Measurements from ENCODE around the gene C17orf100.

C17orf100 gene

GRCh38 chr17:6671431-6671830 is 19.9 kb downstream of the C17orf100 start:
- H3K27ac ChIP-seq (ENCODE audit: low read length, poor library complexity, severe bottlenecking), result no peak overlapping the region
- no peaks in the 10 kb centered on the region for H3K79me1 ChIP-seq (replicated peaks; ENCODE audit: low read length, poor library complexity, severe bottlenecking)
- no peak overlapping the region for H3K4me3 ChIP-seq (ENCODE audit: insufficient read depth in 1 of 2, low read depth in 1 of 2, low read length in 2 of 2)
- H3K4me2 ChIP-seq (ENCODE audit: low read length, poor library complexity, severe bottlenecking), result no peak overlapping the region
- H2BK120ac ChIP-seq (ENCODE audit: low read depth, low read length), result no peak overlapping the region
- H4K91ac ChIP-seq (ENCODE audit: low read length), result no peak overlapping the region
- H3K4ac ChIP-seq (ENCODE audit: low read depth in 1 of 2, low read length in 2 of 2), result no peak overlapping the region
- no peak overlapping the region for H2BK5ac ChIP-seq (ENCODE audit: low read depth, low read length, poor library complexity, severe bottlenecking)
- no peaks in the 10 kb centered on the region for H3K9me3 ChIP-seq (ENCODE audit: control insufficient read depth, low read length)
- DNase-seq, result no peak
- no peak overlapping the region for H2BK12ac ChIP-seq (ENCODE audit: low read length in 2 of 2)
- H3K23ac ChIP-seq (ENCODE audit: low read length in 2 of 2), result no peak overlapping the region
- H2AK5ac ChIP-seq (ENCODE audit: low read length, severe bottlenecking), result no peak overlapping the region
- no peak overlapping the region for H3K9ac ChIP-seq (ENCODE audit: low read length)
- H4K8ac ChIP-seq (ENCODE audit: low read length), result no peak overlapping the region
- H3K36me3 ChIP-seq (ENCODE audit: control insufficient read depth in 1 of 2, insufficient read depth in 2 of 2, low read depth in 1 of 2, low read length in 2 of 2), result no peaks in the 10 kb centered on the region
- H3K18ac ChIP-seq (ENCODE audit: low read depth in 1 of 2, low read length in 2 of 2), result no peak overlapping the region
- peaks cover 18 to 53% of the 10 kb centered on the region in 2 experiments for H3K27me3 ChIP-seq (ENCODE audit: control insufficient read depth in 1 of 2, insufficient read depth in 1 of 2, low read length in 2 of 2)
- peaks cover 1% of the 10 kb centered on the region for H3K4me1 ChIP-seq (ENCODE audit: control insufficient read depth, insufficient read depth, low read depth, low read length)
- H3K14ac ChIP-seq (ENCODE audit: low read length in 2 of 2), result no peak overlapping the region
- no peak overlapping the region for H2AFZ ChIP-seq (ENCODE audit: low read depth, low read length)
- 81% methylated on average over 7 of the region's 7 CpGs for WGBS
- H2BK15ac ChIP-seq (ENCODE audit: low read depth, poor library complexity, severe bottlenecking), result no peak overlapping the region

- no peak overlapping the region for H2AFZ ChIP-seq (ENCODE audit: low read depth, low read length)
- no peaks in the 10 kb centered on the region for H3K9me3 ChIP-seq (ENCODE audit: control insufficient read depth, low read length)
- no peak overlapping the region for H3K14ac ChIP-seq (ENCODE audit: low read length in 2 of 2)
- no peak for DNase-seq
- H3K18ac ChIP-seq (ENCODE audit: low read depth in 1 of 2, low read length in 2 of 2), result no peak overlapping the region
- H2BK5ac ChIP-seq (ENCODE audit: low read depth, low read length, poor library complexity, severe bottlenecking), result no peak overlapping the region
- no peak overlapping the region for H4K8ac ChIP-seq (ENCODE audit: low read length)
- H3K79me1 ChIP-seq (replicated peaks; ENCODE audit: low read length, poor library complexity, severe bottlenecking), result no peaks in the 10 kb centered on the region
- peaks cover 1% of the 10 kb centered on the region for H3K4me1 ChIP-seq (ENCODE audit: control insufficient read depth, insufficient read depth, low read depth, low read length)
- peaks cover 28 to 55% of the 10 kb centered on the region in 2 experiments for H3K27me3 ChIP-seq (ENCODE audit: control insufficient read depth in 1 of 2, insufficient read depth in 1 of 2, low read length in 2 of 2)
- H2BK120ac ChIP-seq (ENCODE audit: low read depth, low read length), result no peak overlapping the region
- no peak overlapping the region for H3K4ac ChIP-seq (ENCODE audit: low read depth in 1 of 2, low read length in 2 of 2)
- H2AK5ac ChIP-seq (ENCODE audit: low read length, severe bottlenecking), result no peak overlapping the region
- H3K9ac ChIP-seq (ENCODE audit: low read length), result no peak overlapping the region
- no peak overlapping the region for H3K4me3 ChIP-seq (ENCODE audit: insufficient read depth in 1 of 2, low read depth in 1 of 2, low read length in 2 of 2)
- no peaks in the 10 kb centered on the region for H3K36me3 ChIP-seq (ENCODE audit: control insufficient read depth in 1 of 2, insufficient read depth in 2 of 2, low read depth in 1 of 2, low read length in 2 of 2)
- H2BK15ac ChIP-seq (ENCODE audit: low read depth, poor library complexity, severe bottlenecking), result no peak overlapping the region
- no peak overlapping the region for H3K27ac ChIP-seq (ENCODE audit: low read length, poor library complexity, severe bottlenecking)
- no peak overlapping the region for H4K91ac ChIP-seq (ENCODE audit: low read length)
- H3K4me2 ChIP-seq (ENCODE audit: low read length, poor library complexity, severe bottlenecking), result no peak overlapping the region
- H3K23ac ChIP-seq (ENCODE audit: low read length in 2 of 2), result no peak overlapping the region
- no peak overlapping the region for H2BK12ac ChIP-seq (ENCODE audit: low read length in 2 of 2)
- WGBS, result 89% methylated on average over 13 of the region's 13 CpGs
Observed at GRCh38 chr17:6674586-6674985, 23.0 kb downstream of the C17orf100 start.

DNA sequence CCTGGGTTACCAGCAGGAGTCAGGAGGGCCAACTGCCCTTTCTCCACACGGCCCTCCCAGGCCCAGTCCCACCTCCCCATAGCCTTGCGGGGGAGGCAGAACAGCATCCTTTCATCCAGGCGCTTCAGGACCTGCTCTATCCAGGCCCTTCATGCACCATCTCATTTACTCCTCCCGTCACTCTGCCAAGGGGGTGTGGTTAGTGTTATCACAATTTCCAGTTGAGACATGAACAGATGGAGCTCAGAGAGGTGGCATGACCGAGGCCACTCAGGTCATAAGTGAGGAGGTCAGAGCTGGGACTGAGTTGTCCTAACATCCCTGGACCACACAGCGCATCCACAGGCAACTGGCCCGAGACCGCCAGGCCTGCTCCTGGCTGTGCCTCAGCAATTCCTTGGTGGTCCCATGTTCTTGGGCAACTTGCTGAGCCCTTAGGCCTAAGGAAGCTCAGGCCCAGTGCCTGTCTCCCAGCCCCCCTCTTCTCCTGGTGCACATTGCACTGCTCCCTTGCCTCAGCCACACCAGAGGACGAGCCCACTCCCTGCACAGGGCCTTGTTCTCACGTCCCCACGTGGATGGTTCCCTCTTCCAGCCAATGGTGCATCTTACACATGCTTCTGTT is 23.8 kb downstream of the C17orf100 start:
- Histone ChIP-seq H3K36me3 (ENCODE audit: control insufficient read depth in 1 of 2, insufficient read depth in 2 of 2, low read depth in 1 of 2, low read length in 2 of 2) (no peaks in the 10 kb centered on the region), H3K4me3 (ENCODE audit: insufficient read depth in 1 of 2, low read depth in 1 of 2, low read length in 2 of 2) (no peak overlapping the region), H2BK15ac (ENCODE audit: low read depth, poor library complexity, severe bottlenecking) (no peak overlapping the region), H2BK12ac (ENCODE audit: low read length in 2 of 2) (no peak overlapping the region), H3K14ac (ENCODE audit: low read length in 2 of 2) (peak overlapping the region in 1 of 2 experiments; percentile 8), H2BK120ac (ENCODE audit: low read depth, low read length) (no peak overlapping the region), H4K91ac (ENCODE audit: low read length) (no peak overlapping the region), H3K9me3 (ENCODE audit: control insufficient read depth, low read length) (no peaks in the 10 kb centered on the region), H3K27me3 (ENCODE audit: control insufficient read depth in 1 of 2, insufficient read depth in 1 of 2, low read length in 2 of 2) (peaks cover 25 to 57% of the 10 kb centered on the region in 2 experiments), H3K9ac (ENCODE audit: low read length) (no peak overlapping the region), H2AFZ (ENCODE audit: low read depth, low read length) (no peak overlapping the region), H4K8ac (ENCODE audit: low read length) (no peak overlapping the region), H3K4me1 (ENCODE audit: control insufficient read depth, insufficient read depth, low read depth, low read length) (no peaks in the 10 kb centered on the region), H2BK5ac (ENCODE audit: low read depth, low read length, poor library complexity, severe bottlenecking) (no peak overlapping the region), H2AK5ac (ENCODE audit: low read length, severe bottlenecking) (no peak overlapping the region), H3K4ac (ENCODE audit: low read depth in 1 of 2, low read length in 2 of 2) (no peak overlapping the region), H3K18ac (ENCODE audit: low read depth in 1 of 2, low read length in 2 of 2) (no peak overlapping the region), H3K79me1 (replicated peaks; ENCODE audit: low read length, poor library complexity, severe bottlenecking) (no peaks in the 10 kb centered on the region), H3K23ac (ENCODE audit: low read length in 2 of 2) (no peak overlapping the region), H3K27ac (ENCODE audit: low read length, poor library complexity, severe bottlenecking) (no peak overlapping the region), H3K4me2 (ENCODE audit: low read length, poor library complexity, severe bottlenecking) (no peak overlapping the region)
- WGBS, result 72% methylated on average over 9 of the region's 11 CpGs
- no peak for DNase-seq

- Histone ChIP-seq H2AK5ac (ENCODE audit: low read length, severe bottlenecking) (no peak overlapping the region), H3K4me1 (ENCODE audit: control insufficient read depth, insufficient read depth, low read depth, low read length) (no peaks in the 10 kb centered on the region), H3K4ac (ENCODE audit: low read depth in 1 of 2, low read length in 2 of 2) (no peak overlapping the region), H2BK120ac (ENCODE audit: low read depth, low read length) (no peak overlapping the region), H3K9me3 (ENCODE audit: control insufficient read depth, low read length) (no peaks in the 10 kb centered on the region), H3K79me1 (replicated peaks; ENCODE audit: low read length, poor library complexity, severe bottlenecking) (no peaks in the 10 kb centered on the region), H3K27me3 (ENCODE audit: control insufficient read depth in 1 of 2, insufficient read depth in 1 of 2, low read length in 2 of 2) (peaks cover 25 to 58% of the 10 kb centered on the region in 2 experiments), H3K18ac (ENCODE audit: low read depth in 1 of 2, low read length in 2 of 2) (no peak overlapping the region), H4K8ac (ENCODE audit: low read length) (no peak overlapping the region), H2BK12ac (ENCODE audit: low read length in 2 of 2) (no peak overlapping the region), H3K23ac (ENCODE audit: low read length in 2 of 2) (no peak overlapping the region), H2BK5ac (ENCODE audit: low read depth, low read length, poor library complexity, severe bottlenecking) (no peak overlapping the region), H3K9ac (ENCODE audit: low read length) (no peak overlapping the region), H3K14ac (ENCODE audit: low read length in 2 of 2) (no peak overlapping the region), H3K4me3 (ENCODE audit: insufficient read depth in 1 of 2, low read depth in 1 of 2, low read length in 2 of 2) (no peak overlapping the region), H3K4me2 (ENCODE audit: low read length, poor library complexity, severe bottlenecking) (no peak overlapping the region), H3K36me3 (ENCODE audit: control insufficient read depth in 1 of 2, insufficient read depth in 2 of 2, low read depth in 1 of 2, low read length in 2 of 2) (no peaks in the 10 kb centered on the region), H2AFZ (ENCODE audit: low read depth, low read length) (no peak overlapping the region), H3K27ac (ENCODE audit: low read length, poor library complexity, severe bottlenecking) (no peak overlapping the region), H4K91ac (ENCODE audit: low read length) (no peak overlapping the region), H2BK15ac (ENCODE audit: low read depth, poor library complexity, severe bottlenecking) (no peak overlapping the region)
- no peak for DNase-seq
- 69% methylated on average over 6 of the region's 6 CpGs for WGBS
Observed at GRCh38 chr17:6676802-6677157, 25.2 kb downstream of the C17orf100 start.
